ENCODE data around the gene PARVA.

DNA sequence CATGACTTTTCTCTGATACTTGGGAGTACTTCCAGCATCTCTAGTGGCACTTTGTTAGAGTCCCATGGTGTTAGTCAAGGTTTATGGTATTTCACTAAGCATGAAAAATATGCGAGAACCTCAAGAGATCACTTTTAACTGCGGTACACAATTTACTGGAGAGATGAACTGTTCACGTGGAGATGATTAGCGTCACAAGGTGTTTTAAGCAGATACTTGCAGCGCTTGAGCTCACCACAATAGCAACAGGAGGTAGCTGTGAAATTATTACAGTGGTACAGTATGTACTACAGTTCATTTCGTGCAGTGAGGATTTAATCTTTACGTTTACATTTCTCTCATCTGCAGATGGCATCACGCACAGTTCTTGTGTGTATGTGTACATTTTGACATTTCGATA, 4.5 kb downstream of the PARVA start:
- TF ChIP-seq, protein P1, sequence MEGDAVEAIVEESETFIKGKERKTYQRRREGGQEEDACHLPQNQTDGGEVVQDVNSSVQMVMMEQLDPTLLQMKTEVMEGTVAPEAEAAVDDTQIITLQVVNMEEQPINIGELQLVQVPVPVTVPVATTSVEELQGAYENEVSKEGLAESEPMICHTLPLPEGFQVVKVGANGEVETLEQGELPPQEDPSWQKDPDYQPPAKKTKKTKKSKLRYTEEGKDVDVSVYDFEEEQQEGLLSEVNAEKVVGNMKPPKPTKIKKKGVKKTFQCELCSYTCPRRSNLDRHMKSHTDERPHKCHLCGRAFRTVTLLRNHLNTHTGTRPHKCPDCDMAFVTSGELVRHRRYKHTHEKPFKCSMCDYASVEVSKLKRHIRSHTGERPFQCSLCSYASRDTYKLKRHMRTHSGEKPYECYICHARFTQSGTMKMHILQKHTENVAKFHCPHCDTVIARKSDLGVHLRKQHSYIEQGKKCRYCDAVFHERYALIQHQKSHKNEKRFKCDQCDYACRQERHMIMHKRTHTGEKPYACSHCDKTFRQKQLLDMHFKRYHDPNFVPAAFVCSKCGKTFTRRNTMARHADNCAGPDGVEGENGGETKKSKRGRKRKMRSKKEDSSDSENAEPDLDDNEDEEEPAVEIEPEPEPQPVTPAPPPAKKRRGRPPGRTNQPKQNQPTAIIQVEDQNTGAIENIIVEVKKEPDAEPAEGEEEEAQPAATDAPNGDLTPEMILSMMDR (IDR thresholded peaks at IDR 0.05) = no peak
- TF ChIP-seq NR3C1 (IDR thresholded peaks at IDR 0.05) (no peak), ZSCAN20 (CRISPR knock-in tag; IDR thresholded peaks at IDR 0.05) (no peak), JUNB (IDR thresholded peaks at IDR 0.05) (no peak), TFCP2L1 (CRISPR knock-in tag; IDR thresholded peaks at IDR 0.05) (no peak), EP300 (IDR thresholded peaks at IDR 0.05) (no peak), TP53 (CRISPR knock-in tag; IDR thresholded peaks at IDR 0.05) (no peak), POLR2A (IDR thresholded peaks at IDR 0.05; ENCODE audit: low read length) (no peak), POLR2AphosphoS2 (conservative IDR thresholded peaks at IDR 0.05; ENCODE audit: low read length) (no peak), KDM1A (IDR thresholded peaks at IDR 0.05; ENCODE audit: low read depth) (no peak), JUN (IDR thresholded peaks at IDR 0.05) (no peak), SMC3 (IDR thresholded peaks at IDR 0.05) (no peak), CBX2 (IDR thresholded peaks at IDR 0.05; ENCODE audit: borderline replicate concordance, low read depth) (no peak)
- TF ChIP-seq, protein P2, sequence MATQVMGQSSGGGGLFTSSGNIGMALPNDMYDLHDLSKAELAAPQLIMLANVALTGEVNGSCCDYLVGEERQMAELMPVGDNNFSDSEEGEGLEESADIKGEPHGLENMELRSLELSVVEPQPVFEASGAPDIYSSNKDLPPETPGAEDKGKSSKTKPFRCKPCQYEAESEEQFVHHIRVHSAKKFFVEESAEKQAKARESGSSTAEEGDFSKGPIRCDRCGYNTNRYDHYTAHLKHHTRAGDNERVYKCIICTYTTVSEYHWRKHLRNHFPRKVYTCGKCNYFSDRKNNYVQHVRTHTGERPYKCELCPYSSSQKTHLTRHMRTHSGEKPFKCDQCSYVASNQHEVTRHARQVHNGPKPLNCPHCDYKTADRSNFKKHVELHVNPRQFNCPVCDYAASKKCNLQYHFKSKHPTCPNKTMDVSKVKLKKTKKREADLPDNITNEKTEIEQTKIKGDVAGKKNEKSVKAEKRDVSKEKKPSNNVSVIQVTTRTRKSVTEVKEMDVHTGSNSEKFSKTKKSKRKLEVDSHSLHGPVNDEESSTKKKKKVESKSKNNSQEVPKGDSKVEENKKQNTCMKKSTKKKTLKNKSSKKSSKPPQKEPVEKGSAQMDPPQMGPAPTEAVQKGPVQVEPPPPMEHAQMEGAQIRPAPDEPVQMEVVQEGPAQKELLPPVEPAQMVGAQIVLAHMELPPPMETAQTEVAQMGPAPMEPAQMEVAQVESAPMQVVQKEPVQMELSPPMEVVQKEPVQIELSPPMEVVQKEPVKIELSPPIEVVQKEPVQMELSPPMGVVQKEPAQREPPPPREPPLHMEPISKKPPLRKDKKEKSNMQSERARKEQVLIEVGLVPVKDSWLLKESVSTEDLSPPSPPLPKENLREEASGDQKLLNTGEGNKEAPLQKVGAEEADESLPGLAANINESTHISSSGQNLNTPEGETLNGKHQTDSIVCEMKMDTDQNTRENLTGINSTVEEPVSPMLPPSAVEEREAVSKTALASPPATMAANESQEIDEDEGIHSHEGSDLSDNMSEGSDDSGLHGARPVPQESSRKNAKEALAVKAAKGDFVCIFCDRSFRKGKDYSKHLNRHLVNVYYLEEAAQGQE (IDR thresholded peaks at IDR 0.05) = no peak

Data from A549 (cell line).